Body of pancreas (tissue), 4 donors: ENCODE measurements around the gene TRMT44.

Source experiments
- POLR2A ChIP-seq, 3 donors: fragments of 450-650 bp; IDR thresholded peaks; one replicate each; pipeline ENCODE4 v1.6.1; 2016; ENCODE audit warnings: antibody characterized with exemption in 3 of 3, mild to moderate bottlenecking in 2 of 3
- TF ChIP-seq, protein P1 (sequence below), 7 experiments: fragments of 450-650 bp in 4 of 7; fragments of 200-600 bp in 3 of 7; sonication (generic) in 3 of 7; IDR thresholded peaks; one replicate each; pipeline ENCODE4 v1.5.1; 2016 to 2019; ENCODE audit warnings: antibody characterized with exemption in 7 of 7

GRCh38 chr4:8410066-8410625, 30.4 kb upstream of the TRMT44 start:
- TF ChIP-seq, protein P1, sequence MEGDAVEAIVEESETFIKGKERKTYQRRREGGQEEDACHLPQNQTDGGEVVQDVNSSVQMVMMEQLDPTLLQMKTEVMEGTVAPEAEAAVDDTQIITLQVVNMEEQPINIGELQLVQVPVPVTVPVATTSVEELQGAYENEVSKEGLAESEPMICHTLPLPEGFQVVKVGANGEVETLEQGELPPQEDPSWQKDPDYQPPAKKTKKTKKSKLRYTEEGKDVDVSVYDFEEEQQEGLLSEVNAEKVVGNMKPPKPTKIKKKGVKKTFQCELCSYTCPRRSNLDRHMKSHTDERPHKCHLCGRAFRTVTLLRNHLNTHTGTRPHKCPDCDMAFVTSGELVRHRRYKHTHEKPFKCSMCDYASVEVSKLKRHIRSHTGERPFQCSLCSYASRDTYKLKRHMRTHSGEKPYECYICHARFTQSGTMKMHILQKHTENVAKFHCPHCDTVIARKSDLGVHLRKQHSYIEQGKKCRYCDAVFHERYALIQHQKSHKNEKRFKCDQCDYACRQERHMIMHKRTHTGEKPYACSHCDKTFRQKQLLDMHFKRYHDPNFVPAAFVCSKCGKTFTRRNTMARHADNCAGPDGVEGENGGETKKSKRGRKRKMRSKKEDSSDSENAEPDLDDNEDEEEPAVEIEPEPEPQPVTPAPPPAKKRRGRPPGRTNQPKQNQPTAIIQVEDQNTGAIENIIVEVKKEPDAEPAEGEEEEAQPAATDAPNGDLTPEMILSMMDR (IDR thresholded peaks at IDR 0.05) = no peak
- TF ChIP-seq POLR2A (IDR thresholded peaks at IDR 0.05) = no peak
